Uterus (tissue), 2 donors: Measurements from ENCODE around the gene PRDX2.

Source experiments
- CTCF ChIP-seq, 4 experiments: fragments of 200-600 bp in 2 of 4; fragments of 450-650 bp in 2 of 4; sonication (generic) in 2 of 4; IDR thresholded peaks; one replicate each; pipeline ENCODE4 v1.5.1; 2016 to 2019; ENCODE audit warnings: antibody characterized with exemption in 4 of 4, mild to moderate bottlenecking in 2 of 4, moderate library complexity in 1 of 4
- POLR2A ChIP-seq, 2 donors: fragments of 450-650 bp; IDR thresholded peaks; one replicate each; pipeline ENCODE4 v1.6.1; 2016; ENCODE audit warnings: antibody characterized with exemption in 2 of 2, mild to moderate bottlenecking in 1 of 2, moderate library complexity in 1 of 2

GRCh38 chr19:12788042-12788681 is 13.4 kb downstream of the PRDX2 start:
- TF ChIP-seq CTCF (IDR thresholded peaks at IDR 0.05) (no peak), POLR2A (IDR thresholded peaks at IDR 0.05) (no peak)
